ENCODE measurements around the gene VPS26A. TPM values are rescaled to one million over a fixed set of nuclear protein-coding genes. Genes with fewer than 3 reads are reported as not detected.
"Not testable (repeated sequence)": the region's sequence is repeated elsewhere in the genome, so short reads cannot be mapped to it uniquely, and the experiment has no call there.

The VPS26A gene
- total and polyA plus RNA-seq, 4 donors: 24.9 to 62.5 (median 37.6) TPM

- DNase-seq (no peak), ATAC-seq (ENCODE audit: insufficient read depth, low FRiP score) (no peak)
- H3K4me3 ChIP-seq: no peak overlapping the region
- TF ChIP-seq CTCF (IDR thresholded peaks at IDR 0.05; ENCODE audit: control extremely low read depth, extremely low read depth): no peak
- H3K4me1 ChIP-seq (ENCODE audit: control insufficient read depth in 5 of 5, insufficient read depth in 5 of 5, low read length in 5 of 5): no peaks in the 10 kb centered on the region
- no peaks in the 10 kb centered on the region for H3K27me3 ChIP-seq (ENCODE audit: control insufficient read depth in 3 of 3, insufficient read depth in 3 of 3, low read length in 2 of 3)
- H3K36me3 ChIP-seq (ENCODE audit: control insufficient read depth in 4 of 4, insufficient read depth in 4 of 4, low read length in 4 of 4): peaks cover 0 to 11% (median 7%) of the 10 kb centered on the region in 4 donors
- no peak overlapping the region for H3K9ac ChIP-seq (ENCODE audit: insufficient read depth in 1 of 2, low read length in 2 of 2)
- H3K27ac ChIP-seq (ENCODE audit: low read depth in 1 of 2, low read length in 1 of 2): no peak overlapping the region
- 96 to 98% methylated on average over 2 of the region's 2 CpGs for whole genome bisulfite sequencing, 2 donors
- H3K9me3 ChIP-seq (ENCODE audit: control insufficient read depth in 4 of 4, insufficient read depth in 3 of 4, low read length in 3 of 4): no peaks in the 10 kb centered on the region
Measured at GRCh38 chr10:69139961-69140360, 16.0 kb downstream of the VPS26A start.

GRCh38 chr10:69141304-69141703 is 17.3 kb downstream of the VPS26A start:
- Histone ChIP-seq H3K27ac (ENCODE audit: low read depth in 1 of 2, low read length in 1 of 2) (no peak overlapping the region), H3K9ac (ENCODE audit: insufficient read depth in 1 of 2, low read length in 2 of 2) (no peak overlapping the region), H3K36me3 (ENCODE audit: control insufficient read depth in 4 of 4, insufficient read depth in 4 of 4, low read length in 4 of 4) (peaks cover 0 to 10% (median 5%) of the 10 kb centered on the region in 4 donors), H3K4me3 (no peak overlapping the region), H3K27me3 (ENCODE audit: control insufficient read depth in 3 of 3, insufficient read depth in 3 of 3, low read length in 2 of 3) (no peaks in the 10 kb centered on the region), H3K4me1 (ENCODE audit: control insufficient read depth in 5 of 5, insufficient read depth in 5 of 5, low read length in 5 of 5) (no peaks in the 10 kb centered on the region), H3K9me3 (ENCODE audit: control insufficient read depth in 4 of 4, insufficient read depth in 3 of 4, low read length in 3 of 4) (no peaks in the 10 kb centered on the region)
- DNase-seq (no peak), ATAC-seq (ENCODE audit: insufficient read depth, low FRiP score) (no peak)
- TF ChIP-seq CTCF (IDR thresholded peaks at IDR 0.05; ENCODE audit: control extremely low read depth, extremely low read depth): no peak
- 86 to 90% methylated on average over 1 of the region's 1 CpG for WGBS, 2 donors

- WGBS, 2 donors: 100% methylated on average over 3 of the region's 3 CpGs
- not testable (repeated sequence) for H3K9me3 ChIP-seq (ENCODE audit: control insufficient read depth in 4 of 4, insufficient read depth in 3 of 4, low read length in 3 of 4); H3K27me3 ChIP-seq (ENCODE audit: control insufficient read depth in 3 of 3, insufficient read depth in 3 of 3, low read length in 2 of 3); DNase-seq; H3K4me1 ChIP-seq (ENCODE audit: control insufficient read depth in 5 of 5, insufficient read depth in 5 of 5, low read length in 5 of 5); H3K27ac ChIP-seq (ENCODE audit: low read depth in 1 of 2, low read length in 1 of 2); ATAC-seq (ENCODE audit: insufficient read depth, low FRiP score); H3K9ac ChIP-seq (ENCODE audit: insufficient read depth in 1 of 2, low read length in 2 of 2); H3K36me3 ChIP-seq (ENCODE audit: control insufficient read depth in 4 of 4, insufficient read depth in 4 of 4, low read length in 4 of 4); H3K4me3 ChIP-seq
Measured at GRCh38 chr10:69142074-69142473, 18.1 kb downstream of the VPS26A start.

- Histone ChIP-seq H3K4me3 (no peak overlapping the region), H3K27me3 (ENCODE audit: control insufficient read depth in 3 of 3, insufficient read depth in 3 of 3, low read length in 2 of 3) (no peaks in the 10 kb centered on the region), H3K27ac (ENCODE audit: low read depth in 1 of 2, low read length in 1 of 2) (no peak overlapping the region), H3K9ac (ENCODE audit: insufficient read depth in 1 of 2, low read length in 2 of 2) (no peak overlapping the region), H3K36me3 (ENCODE audit: control insufficient read depth in 4 of 4, insufficient read depth in 4 of 4, low read length in 4 of 4) (peaks cover 0 to 4% (median 0%) of the 10 kb centered on the region in 4 donors), H3K9me3 (ENCODE audit: control insufficient read depth in 4 of 4, insufficient read depth in 3 of 4, low read length in 3 of 4) (no peaks in the 10 kb centered on the region), H3K4me1 (ENCODE audit: control insufficient read depth in 5 of 5, insufficient read depth in 5 of 5, low read length in 5 of 5) (no peaks in the 10 kb centered on the region)
- WGBS, 2 donors: 48 to 53% methylated on average over 3 of the region's 3 CpGs
- DNase-seq: no peak
- TF ChIP-seq CTCF (IDR thresholded peaks at IDR 0.05; ENCODE audit: control extremely low read depth, extremely low read depth): no peak
- no peak for ATAC-seq (ENCODE audit: insufficient read depth, low FRiP score)
Measured at GRCh38 chr10:69142983-69143382, 19.0 kb downstream of the VPS26A start.
